Measurements from ENCODE around the gene DIP2C.

- TF ChIP-seq, protein P1, sequence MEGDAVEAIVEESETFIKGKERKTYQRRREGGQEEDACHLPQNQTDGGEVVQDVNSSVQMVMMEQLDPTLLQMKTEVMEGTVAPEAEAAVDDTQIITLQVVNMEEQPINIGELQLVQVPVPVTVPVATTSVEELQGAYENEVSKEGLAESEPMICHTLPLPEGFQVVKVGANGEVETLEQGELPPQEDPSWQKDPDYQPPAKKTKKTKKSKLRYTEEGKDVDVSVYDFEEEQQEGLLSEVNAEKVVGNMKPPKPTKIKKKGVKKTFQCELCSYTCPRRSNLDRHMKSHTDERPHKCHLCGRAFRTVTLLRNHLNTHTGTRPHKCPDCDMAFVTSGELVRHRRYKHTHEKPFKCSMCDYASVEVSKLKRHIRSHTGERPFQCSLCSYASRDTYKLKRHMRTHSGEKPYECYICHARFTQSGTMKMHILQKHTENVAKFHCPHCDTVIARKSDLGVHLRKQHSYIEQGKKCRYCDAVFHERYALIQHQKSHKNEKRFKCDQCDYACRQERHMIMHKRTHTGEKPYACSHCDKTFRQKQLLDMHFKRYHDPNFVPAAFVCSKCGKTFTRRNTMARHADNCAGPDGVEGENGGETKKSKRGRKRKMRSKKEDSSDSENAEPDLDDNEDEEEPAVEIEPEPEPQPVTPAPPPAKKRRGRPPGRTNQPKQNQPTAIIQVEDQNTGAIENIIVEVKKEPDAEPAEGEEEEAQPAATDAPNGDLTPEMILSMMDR (conservative IDR thresholded peaks at IDR 0.05 in 1 of 2, IDR thresholded peaks at IDR 0.05 in 1 of 2; ENCODE audit: extremely low read depth in 1 of 2, insufficient read depth in 1 of 2, low read depth in 1 of 2, low read length in 2 of 2): no peak
- TF ChIP-seq EZH2 (IDR thresholded peaks at IDR 0.05; ENCODE audit: borderline replicate concordance, low read length): no peak
Observed at GRCh38 chr10:301536-301935, 387.9 kb downstream of the DIP2C start.

All from mammary epithelial cell (primary cell).